PFSK-1 (cell line): ENCODE measurements around the gene EDN1.

Source experiments
- POLR2AphosphoS5 ChIP-seq: IDR thresholded peaks from 2 replicates; pipeline ENCODE4 v1.6.1; 2012; ENCODE audit warnings: low read depth, mild to moderate bottlenecking, control low read depth, low read length, moderate library complexity
- TAF1 ChIP-seq: IDR thresholded peaks from 2 replicates; pipeline ENCODE4 v1.6.1; 2012; ENCODE audit warnings: low read length, control low read depth, borderline replicate concordance; ENCODE audit not compliant: insufficient read depth
- TF ChIP-seq, protein P1 (sequence below), 2 experiments: IDR thresholded peaks; 2 replicates each; pipeline versions ENCODE4 v1.6.1 to v1.8.0; 2011 to 2012; ENCODE audit warnings: low read depth in 2 of 2, low read length in 2 of 2, control low read depth in 1 of 2, inconsistent platforms in 1 of 2, mild to moderate bottlenecking in 1 of 2, moderate library complexity in 1 of 2; ENCODE audit not compliant: insufficient read depth in 1 of 2

DNA sequence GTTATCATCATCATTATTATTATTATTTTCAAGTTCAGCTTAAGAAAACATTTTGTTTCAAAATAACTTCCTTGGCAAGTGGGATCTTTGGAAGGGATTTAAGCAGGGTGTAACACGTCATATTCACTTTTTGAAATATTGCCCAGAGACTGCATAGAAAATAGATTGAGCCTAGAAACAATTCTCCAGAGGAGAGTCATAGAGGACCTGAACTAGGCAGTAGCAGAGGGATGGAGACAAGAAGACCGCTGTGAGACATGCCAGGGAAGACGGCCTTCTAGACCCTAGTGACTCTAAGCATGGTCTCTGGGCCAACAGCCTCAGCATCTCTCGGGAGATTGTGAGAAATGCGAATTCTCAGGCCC lies 55.5 kb downstream of the EDN1 start:
- TF ChIP-seq, protein P1, sequence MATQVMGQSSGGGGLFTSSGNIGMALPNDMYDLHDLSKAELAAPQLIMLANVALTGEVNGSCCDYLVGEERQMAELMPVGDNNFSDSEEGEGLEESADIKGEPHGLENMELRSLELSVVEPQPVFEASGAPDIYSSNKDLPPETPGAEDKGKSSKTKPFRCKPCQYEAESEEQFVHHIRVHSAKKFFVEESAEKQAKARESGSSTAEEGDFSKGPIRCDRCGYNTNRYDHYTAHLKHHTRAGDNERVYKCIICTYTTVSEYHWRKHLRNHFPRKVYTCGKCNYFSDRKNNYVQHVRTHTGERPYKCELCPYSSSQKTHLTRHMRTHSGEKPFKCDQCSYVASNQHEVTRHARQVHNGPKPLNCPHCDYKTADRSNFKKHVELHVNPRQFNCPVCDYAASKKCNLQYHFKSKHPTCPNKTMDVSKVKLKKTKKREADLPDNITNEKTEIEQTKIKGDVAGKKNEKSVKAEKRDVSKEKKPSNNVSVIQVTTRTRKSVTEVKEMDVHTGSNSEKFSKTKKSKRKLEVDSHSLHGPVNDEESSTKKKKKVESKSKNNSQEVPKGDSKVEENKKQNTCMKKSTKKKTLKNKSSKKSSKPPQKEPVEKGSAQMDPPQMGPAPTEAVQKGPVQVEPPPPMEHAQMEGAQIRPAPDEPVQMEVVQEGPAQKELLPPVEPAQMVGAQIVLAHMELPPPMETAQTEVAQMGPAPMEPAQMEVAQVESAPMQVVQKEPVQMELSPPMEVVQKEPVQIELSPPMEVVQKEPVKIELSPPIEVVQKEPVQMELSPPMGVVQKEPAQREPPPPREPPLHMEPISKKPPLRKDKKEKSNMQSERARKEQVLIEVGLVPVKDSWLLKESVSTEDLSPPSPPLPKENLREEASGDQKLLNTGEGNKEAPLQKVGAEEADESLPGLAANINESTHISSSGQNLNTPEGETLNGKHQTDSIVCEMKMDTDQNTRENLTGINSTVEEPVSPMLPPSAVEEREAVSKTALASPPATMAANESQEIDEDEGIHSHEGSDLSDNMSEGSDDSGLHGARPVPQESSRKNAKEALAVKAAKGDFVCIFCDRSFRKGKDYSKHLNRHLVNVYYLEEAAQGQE (IDR thresholded peaks at IDR 0.05; ENCODE audit: insufficient read depth in 1 of 2, low read depth in 2 of 2, low read length in 2 of 2) = no peak
- no peak for TF ChIP-seq TAF1
- TF ChIP-seq POLR2AphosphoS5 = no peak
